Measurements from ENCODE around the gene GPR108. TPM values are rescaled to one million over a fixed set of nuclear protein-coding genes. Genes with fewer than 3 reads are reported as not detected.

Gene GPR108
- total and polyA plus RNA-seq, 2 of the 8 experiments (the other 6 are each of a cell fraction or from before 2014, with no cell fraction given), result 34.9 to 46.0 TPM

Small RNA genes within 50 kb of the gene (microRNA-seq; reads per million reads assigned to microRNA genes)
- 0 reads per million in 2 experiments for gene MIR6791 (ENCODE audit: borderline microRNAs expressed in 2 of 2, borderline number of aligned reads in 2 of 2, borderline replicate concordance in 1 of 2)

Other genes with a start within 250 kb of the GPR108 start
- gene TUBB4A, start 235.3 kb downstream of the GPR108 start, total RNA-seq (2021; fragmentation: NEBNext Ultra II Directional; extraction: Animal tissue kit (Norgen Biotek cat#: 25700)), result 21.2 and 30.4 TPM in 2 replicates
- 16.8 and 29.9 TPM in 2 replicates for gene TUBB4A, start 235.3 kb downstream of the GPR108 start, polyA plus RNA-seq (2011; rRNA removed)
- gene TNFSF9, start 206.6 kb downstream of the GPR108 start, total RNA-seq (2021; fragmentation: NEBNext Ultra II Directional; extraction: Animal tissue kit (Norgen Biotek cat#: 25700)), result 1.7 and 1.8 TPM in 2 replicates
- 4.4 TPM in 2 replicates for gene TNFSF9, start 206.6 kb downstream of the GPR108 start, polyA plus RNA-seq (2011; rRNA removed)
- 0.84 and 1.3 TPM in 2 replicates for gene CD70, start 146.4 kb downstream of the GPR108 start, total RNA-seq (2021; fragmentation: NEBNext Ultra II Directional; extraction: Animal tissue kit (Norgen Biotek cat#: 25700))
- 12.0 and 13.0 TPM in 2 replicates for gene CD70, start 146.4 kb downstream of the GPR108 start, polyA plus RNA-seq (2011; rRNA removed)
- gene TNFSF14, start 67.4 kb downstream of the GPR108 start, total RNA-seq (2021; fragmentation: NEBNext Ultra II Directional; extraction: Animal tissue kit (Norgen Biotek cat#: 25700)), result not detected in 2 replicates
- 0.03 TPM in 1 of 2 replicates, not detected in the other for gene TNFSF14, start 67.4 kb downstream of the GPR108 start, polyA plus RNA-seq (2011; rRNA removed)
- gene C3, start 16.9 kb downstream of the GPR108 start, total RNA-seq (2021; fragmentation: NEBNext Ultra II Directional; extraction: Animal tissue kit (Norgen Biotek cat#: 25700)), result 4.2 and 6.4 TPM in 2 replicates
- 12.8 and 16.6 TPM in 2 replicates for gene C3, start 16.9 kb downstream of the GPR108 start, polyA plus RNA-seq (2011; rRNA removed)
- 69.3 and 69.5 TPM in 2 replicates for gene TRIP10, start 2.1 kb upstream of the GPR108 start, total RNA-seq (2021; fragmentation: NEBNext Ultra II Directional; extraction: Animal tissue kit (Norgen Biotek cat#: 25700))
- gene TRIP10, start 2.1 kb upstream of the GPR108 start, polyA plus RNA-seq (2011; rRNA removed), result 27.8 and 38.0 TPM in 2 replicates
- gene SH2D3A, start 29.9 kb upstream of the GPR108 start, total RNA-seq (2021; fragmentation: NEBNext Ultra II Directional; extraction: Animal tissue kit (Norgen Biotek cat#: 25700)), result 20.0 and 22.1 TPM in 2 replicates
- 14.5 and 22.8 TPM in 2 replicates for gene SH2D3A, start 29.9 kb upstream of the GPR108 start, polyA plus RNA-seq (2011; rRNA removed)
- 0.21 and 0.22 TPM in 2 replicates for gene VAV1, start 35.1 kb upstream of the GPR108 start, total RNA-seq (2021; fragmentation: NEBNext Ultra II Directional; extraction: Animal tissue kit (Norgen Biotek cat#: 25700))
- gene VAV1, start 35.1 kb upstream of the GPR108 start, polyA plus RNA-seq (2011; rRNA removed), result 0.21 and 0.46 TPM in 2 replicates
- not detected in 2 replicates for gene ADGRE1, start 150.0 kb upstream of the GPR108 start, total RNA-seq (2021; fragmentation: NEBNext Ultra II Directional; extraction: Animal tissue kit (Norgen Biotek cat#: 25700))
- gene ADGRE1, start 150.0 kb upstream of the GPR108 start, polyA plus RNA-seq (2011; rRNA removed), result not detected in 2 replicates